GM12873 (cell line): ENCODE measurements around the gene COMMD7.

Source experiments
- TF ChIP-seq, protein P1 (sequence below): IDR thresholded peaks from 2 replicates; pipeline ENCODE4 v1.5.1; 2012; ENCODE audit warnings: low read depth, mild to moderate bottlenecking, moderate library complexity, low read length, control low read depth; ENCODE audit not compliant: insufficient read depth; ENCODE audit errors: missing control alignments

COMMD7 gene

DNA sequence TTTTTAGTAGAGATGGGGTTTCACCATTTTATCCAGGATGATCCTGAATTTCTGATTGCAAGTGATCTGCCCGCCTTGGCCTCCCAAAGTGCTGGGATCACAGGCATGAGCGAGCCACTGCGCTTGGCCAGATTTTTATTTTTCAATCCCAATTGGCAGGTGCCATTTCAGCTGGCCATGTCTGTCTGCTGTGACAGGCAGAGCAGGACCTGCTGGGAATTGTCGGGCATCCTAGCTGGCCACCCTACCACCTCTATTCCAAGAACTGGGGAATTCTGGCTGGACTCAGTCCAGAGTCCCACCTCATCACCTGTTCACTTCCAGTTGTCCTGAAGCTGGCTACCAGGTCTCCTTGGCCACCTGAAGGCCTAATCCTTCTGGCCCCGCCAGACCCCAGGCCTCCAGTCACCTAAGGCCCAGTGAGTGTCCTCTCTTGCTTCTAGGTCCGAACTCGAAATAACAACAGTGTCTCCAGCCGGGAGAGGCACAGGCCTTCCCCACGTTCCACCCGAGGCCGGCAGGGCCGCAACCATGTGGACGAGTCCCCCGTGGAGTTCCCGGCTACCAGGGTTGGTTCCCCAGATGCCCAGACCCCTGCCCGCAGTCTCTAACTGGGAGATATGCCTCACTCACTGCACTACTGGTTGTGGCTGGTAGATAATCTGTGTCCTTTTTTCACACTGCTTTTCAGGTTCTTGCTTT lies 42.9 kb upstream of the COMMD7 start:
- TF ChIP-seq, protein P1, sequence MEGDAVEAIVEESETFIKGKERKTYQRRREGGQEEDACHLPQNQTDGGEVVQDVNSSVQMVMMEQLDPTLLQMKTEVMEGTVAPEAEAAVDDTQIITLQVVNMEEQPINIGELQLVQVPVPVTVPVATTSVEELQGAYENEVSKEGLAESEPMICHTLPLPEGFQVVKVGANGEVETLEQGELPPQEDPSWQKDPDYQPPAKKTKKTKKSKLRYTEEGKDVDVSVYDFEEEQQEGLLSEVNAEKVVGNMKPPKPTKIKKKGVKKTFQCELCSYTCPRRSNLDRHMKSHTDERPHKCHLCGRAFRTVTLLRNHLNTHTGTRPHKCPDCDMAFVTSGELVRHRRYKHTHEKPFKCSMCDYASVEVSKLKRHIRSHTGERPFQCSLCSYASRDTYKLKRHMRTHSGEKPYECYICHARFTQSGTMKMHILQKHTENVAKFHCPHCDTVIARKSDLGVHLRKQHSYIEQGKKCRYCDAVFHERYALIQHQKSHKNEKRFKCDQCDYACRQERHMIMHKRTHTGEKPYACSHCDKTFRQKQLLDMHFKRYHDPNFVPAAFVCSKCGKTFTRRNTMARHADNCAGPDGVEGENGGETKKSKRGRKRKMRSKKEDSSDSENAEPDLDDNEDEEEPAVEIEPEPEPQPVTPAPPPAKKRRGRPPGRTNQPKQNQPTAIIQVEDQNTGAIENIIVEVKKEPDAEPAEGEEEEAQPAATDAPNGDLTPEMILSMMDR = no peak

DNA sequence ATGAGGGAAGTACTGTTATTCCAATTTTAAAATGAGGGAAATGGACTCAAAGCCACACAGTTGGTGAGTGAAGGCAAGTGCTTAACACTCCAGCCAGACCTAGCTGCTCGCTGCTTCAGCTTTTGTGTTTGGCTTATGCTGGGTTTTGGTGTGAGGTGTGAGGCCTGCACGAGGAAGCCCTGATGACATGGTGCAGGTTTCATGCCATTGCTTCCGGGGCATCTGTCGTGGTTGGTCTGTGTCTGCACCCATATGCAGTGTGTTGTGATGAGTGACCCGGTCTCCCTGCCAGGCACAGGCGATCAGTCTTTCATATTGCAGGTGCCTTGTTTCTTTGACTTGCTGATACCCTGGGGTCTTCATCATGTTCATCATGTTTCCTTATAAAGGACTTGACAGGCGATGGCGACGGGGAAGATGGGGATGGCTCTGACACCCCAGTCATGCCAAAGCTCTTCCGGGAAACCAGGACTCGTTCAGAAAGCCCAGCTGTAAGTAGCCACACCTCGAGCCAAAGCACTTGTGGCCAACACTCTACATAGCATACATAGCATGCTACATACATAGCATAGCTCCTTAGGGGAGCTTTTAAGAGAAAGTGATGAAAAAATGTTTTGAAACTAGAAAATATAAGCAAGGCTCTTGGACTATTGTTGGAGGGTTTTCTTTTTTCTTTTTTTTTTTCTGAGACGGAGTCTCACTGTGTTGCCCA lies 41.3 kb upstream of the COMMD7 start:
- TF ChIP-seq, protein P1 = no peak

DNA sequence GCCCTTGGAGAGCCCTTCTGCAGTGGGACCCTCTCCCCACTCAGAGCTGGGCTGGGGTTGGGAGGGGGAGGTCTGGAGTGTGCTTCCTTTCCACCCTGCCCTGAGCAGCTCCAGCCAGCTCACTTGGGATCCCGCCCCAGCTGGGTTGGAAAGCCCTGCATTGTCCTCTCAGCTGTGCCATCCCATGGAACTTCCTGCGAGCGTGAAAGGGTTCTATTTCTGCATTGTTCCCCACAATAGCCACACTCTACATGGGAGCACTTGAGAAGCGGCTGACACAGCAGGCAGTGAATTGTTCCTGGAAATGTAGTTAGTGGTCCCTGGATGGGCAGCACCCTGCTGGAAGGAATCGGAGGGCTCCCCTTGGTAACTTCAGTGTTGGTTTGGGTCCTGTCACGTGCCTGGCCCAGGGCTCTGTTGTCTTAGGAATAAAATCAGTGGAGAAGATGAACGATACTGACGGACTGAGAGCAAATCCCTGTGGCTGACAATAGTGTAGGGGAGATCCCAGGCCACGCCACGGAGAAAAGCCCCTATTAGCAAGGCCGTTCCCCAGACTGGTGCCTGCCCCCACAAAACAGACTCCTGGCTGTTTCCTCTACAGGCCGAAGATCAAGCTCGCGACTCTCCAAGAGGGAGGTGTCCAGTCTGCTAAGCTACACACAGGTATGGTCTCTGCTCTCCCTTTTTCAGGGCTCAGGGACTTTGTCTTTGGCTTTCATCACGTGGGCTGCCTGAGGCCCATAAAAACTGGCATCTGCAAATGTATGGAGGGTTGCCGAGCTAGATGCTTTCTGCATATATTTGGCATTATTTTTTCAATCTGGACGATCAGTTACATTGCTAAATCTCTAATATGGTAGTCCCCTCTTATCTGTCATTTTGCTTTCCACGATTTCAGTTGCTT lies 37.7 kb upstream of the COMMD7 start:
- TF ChIP-seq, protein P1 = no peak

DNA sequence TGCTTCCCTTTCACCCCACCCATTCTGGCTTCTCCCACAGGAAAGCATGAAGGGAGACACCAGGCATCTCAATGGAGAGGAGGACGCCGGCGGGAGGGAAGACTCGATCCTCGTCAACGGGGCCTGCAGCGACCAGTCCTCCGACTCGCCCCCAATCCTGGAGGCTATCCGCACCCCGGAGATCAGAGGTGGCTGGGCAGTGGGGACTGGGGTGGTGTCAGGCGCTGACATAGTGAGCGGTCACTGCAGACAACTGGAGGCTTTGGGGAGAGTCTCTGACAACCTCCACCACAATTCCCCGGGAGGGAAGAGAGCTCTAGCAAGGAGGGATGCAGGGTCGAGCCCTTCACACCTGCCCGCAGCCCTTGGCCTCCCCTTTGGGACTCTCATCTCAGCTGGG lies 37.0 kb upstream of the COMMD7 start:
- TF ChIP-seq, protein P1 = no peak

DNA sequence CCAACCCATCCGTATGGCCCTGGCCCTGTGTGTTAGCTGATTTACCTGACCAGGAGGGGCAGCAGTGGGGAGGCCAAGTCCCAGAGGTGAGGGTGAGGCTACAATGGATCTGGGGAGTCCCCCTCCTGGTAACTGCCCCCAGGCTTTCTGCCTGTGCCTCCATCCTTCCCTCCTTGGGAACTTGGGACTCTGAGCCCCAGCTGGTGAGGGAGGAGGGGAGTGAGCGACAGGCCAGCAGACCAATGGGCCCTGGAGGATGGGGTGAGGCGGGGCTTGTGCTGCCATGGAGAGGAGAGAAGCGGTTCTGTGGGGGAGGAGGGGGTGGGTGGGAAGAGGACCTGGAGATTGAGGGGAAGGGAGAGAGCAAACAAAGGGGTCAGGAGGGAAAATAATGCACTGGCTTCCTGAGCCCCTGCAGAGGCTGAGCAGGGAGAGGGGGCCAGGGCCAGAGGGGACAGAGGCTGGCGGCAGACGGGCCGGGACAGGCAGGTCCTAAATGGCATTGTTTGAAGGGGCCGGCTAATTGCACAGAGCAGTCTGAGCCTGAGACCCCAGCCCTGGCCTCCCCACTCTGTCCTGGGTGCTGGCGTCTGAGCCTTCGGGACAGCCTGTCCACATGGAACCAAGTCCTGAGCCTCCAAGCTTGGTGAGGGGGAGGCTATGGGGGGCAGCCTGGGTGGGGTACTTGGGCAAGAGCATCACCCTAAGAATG lies 36.4 kb upstream of the COMMD7 start:
- TF ChIP-seq, protein P1 = peak; percentile 2

DNA sequence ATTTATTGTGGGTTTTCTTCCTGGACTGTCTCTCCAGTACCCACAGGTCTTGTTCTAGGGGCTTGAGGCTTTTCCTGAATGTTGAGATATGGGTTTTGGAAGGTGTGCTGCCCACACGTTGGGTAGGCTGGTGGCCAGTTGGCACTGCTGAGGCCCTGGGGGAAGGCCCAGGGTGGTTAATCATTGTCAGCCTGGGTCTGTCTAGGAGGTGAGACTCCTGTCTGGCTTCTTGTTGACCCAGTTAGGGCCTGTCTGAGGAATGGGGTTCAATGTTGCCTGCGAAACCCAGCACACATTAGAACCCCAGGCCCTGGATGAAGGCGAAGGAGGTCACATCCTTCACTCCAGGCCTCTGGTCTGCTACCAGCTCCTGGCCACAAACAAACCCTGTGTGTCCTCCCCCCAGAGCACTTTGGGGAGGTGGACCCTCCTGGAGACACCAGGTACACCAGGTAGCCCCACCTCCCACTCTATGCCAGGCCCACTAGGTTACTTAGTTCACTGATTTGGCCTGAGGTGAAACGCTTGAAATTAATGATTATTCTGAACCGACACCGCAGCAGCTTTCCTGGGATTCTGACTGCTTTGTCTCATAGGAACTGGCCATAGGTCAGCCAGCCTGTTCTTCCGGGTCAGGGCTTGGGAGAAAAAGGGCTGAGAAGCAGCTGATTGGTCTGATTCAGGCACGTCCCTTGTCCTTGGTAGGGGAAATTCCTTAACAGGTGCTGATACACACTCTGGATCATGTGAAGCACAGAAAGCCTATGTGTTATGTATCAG lies 34.1 kb upstream of the COMMD7 start:
- TF ChIP-seq, protein P1 = no peak
